Islet of Langerhans (tissue), 1 donor: ENCODE measurements around the gene SH3PXD2A.
"Not testable (repeated sequence)": the region's sequence is repeated elsewhere in the genome, so short reads cannot be mapped to it uniquely, and the experiment has no call there.

Experiments used
- FAIRE-seq: peaks from one replicate; lab custom pipeline; 2011; peaks lifted over from hg19 to GRCh38; lab: Jason Lieb, UNC

The SH3PXD2A gene

DNA sequence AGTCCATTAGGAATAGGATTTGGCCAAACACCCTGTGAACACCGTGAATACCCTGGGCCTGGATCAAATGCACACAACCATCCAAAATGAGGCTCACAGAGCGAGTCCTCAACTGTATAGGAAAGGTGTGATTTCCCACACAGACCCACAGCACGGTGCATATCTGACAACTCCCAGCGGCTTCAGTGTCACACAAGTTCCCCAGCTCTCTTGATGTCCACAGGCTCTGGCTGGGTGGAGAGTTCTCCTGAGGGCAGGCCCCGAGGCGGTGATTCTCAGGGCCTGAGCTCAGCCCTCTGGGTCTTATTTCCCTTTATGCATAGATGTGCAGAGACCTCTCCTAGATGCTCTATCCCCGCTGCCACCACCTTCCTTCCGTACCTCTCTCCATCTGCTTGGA lies 64.1 kb downstream of the SH3PXD2A start:
- FAIRE-seq = no peak

DNA sequence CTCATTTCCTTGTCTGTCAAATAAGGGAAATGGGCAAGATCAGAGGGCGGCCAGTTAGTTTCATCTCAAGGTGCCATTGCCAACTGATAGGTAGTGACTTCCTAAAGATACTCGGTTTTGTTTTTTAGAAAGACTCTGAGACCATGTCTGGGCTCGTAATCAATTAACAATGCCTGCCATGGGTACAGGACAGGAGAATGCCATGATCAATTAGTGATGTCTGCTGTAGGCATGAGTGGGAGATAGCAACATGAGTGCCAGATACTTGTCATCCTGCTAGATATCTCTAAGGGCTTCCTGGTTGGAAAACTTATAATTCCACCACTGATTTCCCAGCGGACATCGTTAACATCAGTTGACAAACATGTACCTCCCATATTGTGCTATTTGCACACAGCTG lies 64.8 kb downstream of the SH3PXD2A start:
- no peak for FAIRE-seq

DNA sequence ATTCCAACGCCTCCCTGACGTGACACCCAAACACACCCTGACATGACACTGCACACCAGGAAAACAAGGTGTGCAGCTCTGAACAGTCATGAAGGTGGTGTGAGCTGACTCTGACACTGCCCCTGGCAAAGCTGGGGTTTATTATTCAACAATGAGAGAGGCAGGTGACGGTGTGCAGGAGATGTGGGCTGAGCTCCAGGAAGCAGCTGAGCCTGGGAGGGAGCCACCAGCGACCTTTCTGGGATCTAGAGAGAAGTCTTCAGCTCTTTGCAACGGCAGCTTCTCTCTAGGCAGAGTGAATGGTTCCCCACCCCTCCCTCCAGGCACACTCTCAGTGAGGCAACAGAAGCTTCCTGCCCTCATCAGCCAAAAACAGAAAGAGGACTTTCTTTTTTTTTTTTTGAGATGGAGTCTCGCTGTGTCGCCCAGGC lies 65.6 kb downstream of the SH3PXD2A start:
- FAIRE-seq = no peak

DNA sequence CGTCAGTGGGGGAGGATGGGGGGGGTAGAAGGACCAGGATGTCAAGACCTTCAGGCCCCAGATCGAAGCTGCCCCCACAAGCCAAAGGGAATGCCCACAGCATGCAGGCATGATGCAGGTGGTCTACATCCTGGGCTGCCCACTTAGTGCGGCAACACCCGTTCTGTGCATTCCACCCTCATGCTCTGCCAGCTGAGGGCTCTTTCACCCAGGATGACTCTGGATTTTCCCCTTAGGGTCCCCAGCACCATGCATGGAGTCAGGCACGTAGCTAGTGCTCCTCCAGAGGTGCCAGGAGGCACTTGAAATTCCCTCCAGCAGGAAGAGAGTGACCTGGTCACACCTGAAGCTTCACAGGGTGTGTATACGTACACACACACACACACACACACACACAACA lies 66.2 kb downstream of the SH3PXD2A start:
- no peak for FAIRE-seq

DNA sequence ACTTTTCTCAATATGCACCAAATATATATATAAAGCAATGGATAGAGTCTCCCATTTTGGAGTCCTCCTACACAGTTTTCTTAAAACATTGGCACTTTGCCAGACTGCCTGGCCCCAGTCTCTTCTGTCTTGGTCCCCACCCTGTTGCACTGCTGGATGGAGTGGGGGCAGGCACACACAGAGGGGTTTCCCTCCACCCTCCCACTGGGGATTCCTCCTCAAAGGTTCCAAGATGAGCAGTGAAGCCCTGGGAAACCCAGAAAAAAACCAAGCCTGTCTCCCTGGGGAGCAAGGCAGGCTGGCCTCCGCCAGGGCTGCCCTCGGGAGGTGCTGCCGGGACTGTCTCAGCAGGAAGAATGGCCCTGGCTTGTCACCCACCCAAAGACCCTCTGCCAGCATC lies 68.0 kb downstream of the SH3PXD2A start:
- FAIRE-seq = no peak

DNA sequence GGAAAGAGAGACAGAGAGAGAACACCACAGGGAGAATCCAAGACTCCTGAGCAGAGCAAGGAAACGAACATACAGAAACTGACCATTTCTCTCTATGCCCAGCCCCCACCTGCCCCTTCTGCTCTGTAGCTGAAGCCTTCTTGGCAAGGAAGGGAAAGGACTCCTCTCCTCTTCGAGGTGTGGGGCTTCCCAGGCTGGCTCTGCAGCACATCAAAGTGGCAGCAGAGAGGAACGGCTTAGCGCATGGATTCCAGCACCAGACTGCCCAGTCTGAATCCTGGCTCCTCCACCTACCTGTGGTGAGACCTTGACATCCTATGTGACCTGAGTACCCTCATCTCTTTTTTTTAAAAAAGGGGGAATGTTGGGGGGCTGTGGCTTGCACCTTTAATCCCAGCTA lies 69.4 kb downstream of the SH3PXD2A start:
- FAIRE-seq = no peak

DNA sequence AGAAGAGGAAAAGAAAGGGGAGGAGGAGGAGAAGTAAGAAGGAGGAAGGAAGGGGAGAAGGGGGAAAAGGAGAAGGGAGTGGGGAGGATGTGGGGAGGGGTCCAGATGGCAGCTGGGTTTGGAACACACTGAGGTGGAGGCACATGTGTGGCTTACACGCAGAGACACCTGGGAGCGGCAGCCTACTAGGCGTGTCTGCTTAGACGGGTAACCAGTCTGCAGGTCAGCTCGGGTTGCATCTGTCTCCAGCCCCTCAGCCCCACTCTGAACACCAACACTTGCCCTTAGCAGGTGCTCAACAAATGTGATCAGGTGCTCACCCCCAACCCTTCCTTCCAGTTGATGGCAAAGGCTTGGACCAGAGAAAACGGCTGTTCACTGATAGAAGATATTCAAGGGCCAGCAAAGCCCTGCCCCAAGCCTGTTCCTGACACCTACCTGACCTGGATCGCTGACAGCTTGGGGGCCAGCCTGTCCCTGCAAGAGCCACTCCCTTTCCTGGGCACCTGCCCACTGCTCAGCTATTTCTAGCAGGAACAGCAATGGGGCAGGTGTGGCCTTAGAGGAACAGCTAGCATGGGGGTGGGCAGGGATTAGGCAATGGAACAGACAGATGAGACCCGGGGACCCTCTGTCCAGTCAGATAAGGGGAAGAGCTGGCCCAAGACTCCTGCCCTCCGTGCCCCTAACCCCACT lies 70.5 kb downstream of the SH3PXD2A start:
- no peak for FAIRE-seq

DNA sequence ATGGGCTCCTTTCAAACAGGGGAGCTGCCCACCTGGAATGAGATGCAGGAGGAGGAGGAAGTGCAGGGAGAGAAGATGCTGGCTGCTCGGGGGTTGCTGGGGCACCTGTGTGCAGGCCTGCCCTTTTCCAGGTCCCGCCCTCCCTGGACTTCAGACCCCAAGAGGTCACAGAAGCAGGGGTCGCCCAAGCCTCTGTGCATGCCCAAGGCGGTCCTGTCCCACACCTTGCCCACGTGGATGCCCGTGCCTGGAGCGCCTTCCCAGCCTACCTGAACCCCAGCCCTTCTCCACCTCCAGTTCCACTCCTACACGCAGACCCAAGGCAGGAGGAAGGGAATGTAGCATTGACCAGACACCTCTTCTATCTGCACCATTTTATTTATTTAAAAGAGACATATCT lies 71.3 kb downstream of the SH3PXD2A start:
- no peak for FAIRE-seq

DNA sequence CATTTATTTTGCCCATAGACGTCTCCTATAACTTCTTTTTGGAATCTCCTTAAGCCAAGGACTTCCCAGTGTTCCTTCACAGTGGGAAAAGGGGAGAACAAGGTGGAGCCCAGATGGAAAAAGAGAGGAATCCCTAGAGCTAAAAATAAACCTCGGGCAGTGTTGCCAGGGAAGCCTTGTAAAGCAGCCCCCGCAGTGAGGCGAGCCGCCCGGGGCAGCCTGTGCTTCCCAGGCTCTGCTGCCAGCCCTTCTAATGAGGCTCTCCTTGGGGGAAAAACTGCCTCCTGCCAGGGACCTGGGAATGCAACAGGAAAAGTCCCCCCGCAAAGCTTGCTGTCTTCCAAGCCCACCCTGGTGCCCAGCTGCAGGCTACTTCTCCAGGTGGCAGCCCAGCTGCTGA lies 71.7 kb downstream of the SH3PXD2A start:
- FAIRE-seq = no peak

DNA sequence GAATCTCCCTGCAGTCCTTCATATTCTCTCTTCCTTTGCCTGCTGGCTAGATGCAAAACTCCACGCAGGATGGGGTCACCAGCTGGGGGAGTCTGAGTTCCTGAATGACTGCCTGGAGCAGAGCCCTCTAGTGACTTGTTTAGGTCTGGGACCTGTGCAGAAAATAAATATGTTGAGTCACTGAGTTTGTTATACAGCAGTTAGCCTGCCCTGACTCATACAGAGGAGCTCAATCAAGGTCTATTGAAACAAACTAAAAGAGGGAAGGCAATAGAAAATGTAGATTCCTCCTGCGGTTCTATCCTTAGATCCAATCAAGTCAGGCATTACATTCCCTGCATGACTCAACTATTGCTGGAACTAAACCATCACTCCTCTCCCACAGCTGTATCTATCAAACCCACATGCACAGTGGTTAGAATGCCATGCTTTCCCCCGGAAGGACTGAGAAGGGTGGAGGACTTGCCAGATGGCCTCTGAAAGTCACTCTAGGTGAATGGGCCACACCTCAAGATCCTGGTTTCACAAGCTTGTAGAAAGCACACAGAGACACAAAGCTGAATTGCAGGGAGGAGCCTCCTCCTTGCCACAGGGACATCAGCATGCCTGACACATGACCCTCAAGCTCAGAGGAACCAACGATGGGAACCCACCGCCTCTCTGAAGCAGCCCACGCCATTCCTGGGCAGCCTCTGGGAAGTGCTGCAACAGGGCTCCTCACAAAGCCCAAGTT lies 73.9 kb downstream of the SH3PXD2A start:
- no peak for FAIRE-seq

DNA sequence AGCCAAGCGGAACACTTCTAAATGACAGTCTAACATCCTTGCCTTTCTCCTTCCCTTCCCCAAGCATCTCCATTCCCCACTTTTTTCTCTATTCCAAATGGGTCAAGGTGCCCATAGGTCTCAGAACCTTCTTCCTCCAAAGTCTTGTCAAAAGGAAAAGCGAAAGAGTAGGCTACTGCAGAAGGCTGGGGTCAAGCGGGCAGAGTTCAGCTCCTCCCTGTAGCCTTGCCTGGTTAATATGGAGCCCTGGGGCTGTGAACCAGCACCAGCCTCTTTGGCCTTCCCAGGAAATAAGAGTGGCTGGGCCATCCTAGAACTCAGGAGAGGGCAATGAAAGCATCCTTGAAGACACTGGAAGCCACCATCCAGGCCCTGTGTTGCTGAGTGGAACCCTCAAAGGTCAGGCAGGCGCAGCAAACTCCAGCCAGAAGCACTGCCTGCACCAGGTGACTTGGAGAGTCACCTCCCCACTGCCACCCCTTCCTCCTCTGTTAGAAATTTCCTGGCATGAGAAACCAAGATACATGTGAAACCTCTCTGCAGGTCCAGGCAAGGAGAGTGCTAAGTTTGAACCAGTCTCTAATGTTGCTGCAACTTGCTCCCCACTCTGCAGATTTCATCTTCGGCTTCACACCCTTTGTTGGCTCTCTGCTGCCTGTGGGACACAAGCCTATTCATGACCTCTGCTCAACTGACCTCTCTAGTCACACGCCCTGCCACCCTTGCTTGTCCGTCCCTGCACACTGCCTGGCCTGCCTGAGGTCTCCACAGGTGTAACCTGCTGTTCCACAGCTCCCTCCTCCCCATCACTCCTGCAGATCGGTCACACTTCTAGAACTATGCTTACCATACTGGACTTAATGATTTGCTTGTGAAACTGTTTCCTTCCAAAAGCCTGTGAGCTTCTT lies 74.9 kb downstream of the SH3PXD2A start:
- no peak for FAIRE-seq

DNA sequence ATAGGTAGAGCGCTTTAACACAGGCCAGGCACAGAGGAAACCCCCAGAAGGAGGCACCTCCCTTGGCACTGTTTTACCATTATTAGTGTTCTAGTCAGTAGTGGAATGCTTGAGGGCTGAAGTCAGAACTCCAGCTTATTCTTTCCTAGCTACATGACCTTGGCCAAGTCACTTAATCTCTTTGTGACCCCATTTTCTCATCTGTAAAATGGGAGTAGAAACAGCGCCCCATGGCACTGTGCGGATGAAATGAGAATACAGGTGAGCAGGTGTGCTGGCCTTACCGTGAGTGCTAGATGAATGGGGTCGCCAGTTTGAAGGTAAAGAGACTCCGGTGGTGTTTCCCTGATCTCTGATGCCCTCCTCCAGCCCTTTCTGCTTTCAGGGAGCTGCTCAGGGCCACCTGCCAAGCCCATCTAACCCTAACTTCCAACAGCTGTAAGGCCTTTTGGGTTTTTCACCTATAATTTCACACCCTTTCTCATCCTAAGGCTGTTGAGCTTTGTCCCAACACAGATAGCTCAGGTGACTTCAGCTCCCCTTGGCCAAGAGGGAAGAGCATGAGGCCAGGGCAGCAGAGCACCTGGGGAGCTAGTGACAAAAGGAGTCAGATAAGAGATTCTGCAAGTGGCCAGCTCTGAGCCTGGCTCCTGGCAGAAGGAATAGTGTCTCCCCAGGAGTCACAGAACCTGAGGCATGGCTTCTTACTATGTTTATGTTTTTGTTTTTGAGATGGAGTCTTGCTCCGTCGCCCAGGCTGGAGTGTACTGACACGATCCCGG lies 76.8 kb downstream of the SH3PXD2A start:
- no peak for FAIRE-seq

DNA sequence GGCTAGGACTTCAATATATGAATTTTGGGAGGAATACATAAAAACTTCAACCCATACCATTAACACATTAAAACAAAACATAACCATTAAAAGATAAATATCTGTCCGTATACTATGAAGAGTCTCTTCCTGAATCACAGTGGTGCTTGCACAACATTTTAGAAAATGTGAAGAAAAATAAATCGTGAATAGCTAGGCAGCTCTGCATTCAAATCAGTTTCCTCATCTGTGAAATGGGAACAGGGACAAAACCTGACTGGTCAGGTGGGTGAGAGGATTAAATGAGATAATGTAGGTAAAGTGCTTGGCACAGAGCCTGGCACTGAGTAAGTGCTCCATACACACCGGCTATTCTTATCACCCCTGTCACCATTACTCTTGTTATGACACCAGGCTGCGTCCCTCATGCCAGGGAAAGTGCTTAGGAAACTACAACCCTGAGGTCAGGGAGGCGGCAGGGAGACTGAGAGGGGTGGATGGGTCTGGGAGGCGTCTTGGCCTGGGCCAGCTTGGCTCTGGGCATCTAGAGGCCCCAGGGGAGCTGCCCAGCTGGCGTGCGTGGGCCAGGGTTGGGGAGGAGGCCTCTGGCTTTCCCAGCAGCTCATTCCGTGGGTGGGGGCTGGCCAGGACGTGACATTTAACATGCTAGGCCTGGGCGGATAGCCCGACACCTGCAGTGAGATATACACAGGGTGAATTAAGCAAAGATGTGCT lies 78.3 kb downstream of the SH3PXD2A start:
- FAIRE-seq = no peak

DNA sequence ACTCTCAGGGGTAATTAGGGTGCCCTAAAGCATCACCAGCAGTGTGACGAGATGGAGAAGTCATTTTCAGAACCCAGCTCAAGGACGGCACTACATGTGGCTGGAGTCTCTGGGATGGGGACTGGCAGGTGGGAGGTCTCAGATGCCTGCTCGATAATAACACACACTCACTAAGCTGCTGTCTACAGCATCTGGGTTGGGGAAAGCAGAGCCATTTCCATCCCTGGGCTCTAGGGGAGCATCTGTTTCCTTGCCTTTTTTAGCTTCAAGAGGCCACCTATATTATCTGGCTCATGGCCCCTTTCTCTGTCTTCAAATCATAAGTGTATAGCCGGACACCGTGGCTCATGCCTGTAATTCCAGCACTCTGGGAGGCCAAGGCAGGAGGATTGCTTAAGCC lies 79.6 kb downstream of the SH3PXD2A start:
- no peak for FAIRE-seq

DNA sequence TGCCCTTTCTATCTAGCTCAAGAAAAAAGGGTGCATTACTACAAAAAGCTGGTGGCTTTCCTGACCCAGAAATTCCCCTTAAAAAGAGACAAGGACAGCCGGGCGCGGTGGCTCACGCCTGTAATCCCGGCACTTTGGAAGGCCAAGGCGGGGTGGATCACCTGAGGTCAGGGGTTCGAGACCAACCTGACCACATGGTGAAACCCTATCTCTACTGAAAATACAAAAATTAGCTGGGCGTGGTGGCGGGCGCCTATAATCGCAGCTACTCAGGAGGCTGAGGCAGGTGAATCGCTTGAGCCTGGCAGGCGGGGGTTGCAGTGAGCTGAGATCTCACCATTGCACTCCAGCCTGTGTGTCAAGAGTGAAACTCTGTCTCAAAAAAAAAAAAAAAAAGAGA lies 82.5 kb downstream of the SH3PXD2A start:
- FAIRE-seq = not testable (repeated sequence)

DNA sequence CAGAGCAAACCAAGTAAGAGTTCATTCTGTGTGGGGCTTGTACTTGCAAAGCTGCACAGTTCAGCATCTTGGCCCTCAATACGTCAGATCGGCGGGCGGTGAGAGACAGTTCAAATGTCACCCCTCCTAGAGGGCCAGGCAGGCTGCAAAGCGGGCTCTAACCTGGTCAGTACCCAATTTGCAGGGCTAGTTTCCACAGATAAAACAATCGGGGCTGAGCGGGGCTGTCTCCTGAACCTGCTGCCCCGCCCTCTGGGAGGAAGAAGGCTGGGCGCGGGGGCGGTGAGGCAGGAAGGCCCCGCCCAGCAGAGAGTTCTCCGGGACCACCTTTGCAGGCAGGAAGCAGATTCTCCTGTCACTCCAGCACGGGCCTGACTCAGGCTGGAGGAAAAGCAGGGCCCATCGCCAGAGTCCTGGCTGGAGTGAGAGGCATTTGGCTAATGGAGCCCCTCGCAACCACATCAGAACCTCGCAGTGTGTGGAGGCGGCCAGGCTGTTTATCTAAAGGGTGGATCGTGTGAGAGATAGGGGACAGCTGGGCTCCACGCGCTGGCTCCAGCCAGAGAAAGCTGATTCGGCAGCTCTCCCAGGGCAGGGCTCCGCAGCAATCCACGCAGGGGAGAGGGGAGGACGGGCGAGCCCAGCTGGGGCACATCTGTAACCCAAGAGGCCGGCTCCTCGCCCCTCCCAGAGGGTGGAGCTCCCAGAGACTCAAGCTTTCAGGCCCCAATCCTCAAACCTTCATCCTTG lies 83.1 kb downstream of the SH3PXD2A start:
- no peak for FAIRE-seq

DNA sequence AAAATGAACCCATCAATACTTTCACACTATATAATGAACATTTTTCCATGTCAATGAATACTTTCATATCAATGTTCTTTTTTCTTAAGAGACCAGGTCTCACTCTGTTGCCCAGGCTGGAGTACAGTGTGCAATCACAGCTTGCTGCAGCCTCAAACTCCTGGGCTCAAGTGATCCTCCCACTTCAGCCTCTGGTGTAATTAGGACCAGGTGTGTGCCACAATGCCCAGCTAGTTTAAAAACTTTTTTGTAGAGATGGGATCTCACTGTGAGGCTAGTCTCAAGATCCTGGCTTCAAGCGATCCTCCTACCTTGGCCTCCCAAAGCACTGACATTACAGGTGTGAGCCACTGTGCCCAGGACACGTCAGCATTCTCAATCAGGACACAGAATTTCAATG lies 85.2 kb downstream of the SH3PXD2A start:
- no peak for FAIRE-seq

DNA sequence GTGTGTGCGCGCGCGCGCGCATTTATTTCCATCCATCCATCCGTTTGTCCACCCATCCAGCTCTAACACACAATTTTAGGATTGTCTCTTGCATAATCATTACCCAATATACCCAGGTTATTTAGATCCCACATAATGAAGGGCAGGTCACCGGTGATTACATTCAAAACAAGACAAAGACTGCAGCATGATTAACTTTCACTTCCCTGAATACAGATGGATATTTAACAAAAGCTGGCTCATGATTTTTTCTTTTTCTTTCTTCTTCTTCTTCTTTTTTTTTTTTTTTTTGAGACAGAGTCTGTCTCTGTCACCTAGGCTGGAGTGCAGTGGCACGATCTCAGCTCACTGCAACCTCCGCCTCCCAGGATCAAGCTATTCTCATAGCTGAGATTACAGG lies 86.2 kb downstream of the SH3PXD2A start:
- no peak for FAIRE-seq

DNA sequence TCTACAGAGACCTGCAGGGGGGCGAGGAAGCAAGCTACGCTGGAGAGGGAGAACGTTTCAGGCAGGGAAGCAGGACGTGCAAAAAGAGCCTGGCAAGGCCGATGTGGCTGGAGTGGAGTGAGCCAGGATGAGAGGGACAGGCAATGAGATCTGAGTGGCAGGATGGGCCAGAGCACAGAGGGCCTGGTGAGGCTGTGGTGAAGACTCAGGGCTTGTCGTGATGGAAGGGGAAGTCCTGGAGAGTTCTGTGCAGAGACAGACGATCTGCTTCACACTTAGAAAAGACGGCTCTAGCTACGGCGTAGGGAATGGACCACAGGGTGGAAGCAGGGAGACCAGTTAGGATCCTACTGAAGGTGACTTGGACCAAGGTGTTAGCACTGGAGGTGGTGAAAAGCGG lies 87.0 kb downstream of the SH3PXD2A start:
- FAIRE-seq = no peak

DNA sequence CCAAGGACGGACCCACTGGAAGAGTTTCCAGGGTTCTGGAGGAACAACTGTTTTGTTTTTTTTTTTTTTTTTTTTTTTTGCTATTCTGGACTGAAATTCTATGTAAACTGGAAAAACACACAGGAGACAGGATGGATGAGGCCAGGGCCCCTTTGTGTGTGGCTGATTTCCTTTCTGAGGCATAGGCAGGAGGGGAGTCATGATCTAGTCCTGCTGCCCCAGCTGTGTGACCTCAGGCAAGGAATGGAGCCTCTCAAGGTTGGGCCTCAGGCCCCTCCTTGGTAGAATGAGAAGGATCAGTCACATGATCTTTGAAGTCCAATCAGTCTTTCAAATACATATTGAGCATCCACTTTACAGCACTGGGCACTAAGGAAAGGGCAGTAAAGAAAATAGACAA lies 87.6 kb downstream of the SH3PXD2A start:
- FAIRE-seq = no peak
